COR-L47 (cell line): ENCODE data around the gene CYREN.

Source experiments
- DNase-seq: peaks from one replicate; lab custom pipeline; 2025; lab: John Stamatoyannopoulos, UW

Gene CYREN

DNA sequence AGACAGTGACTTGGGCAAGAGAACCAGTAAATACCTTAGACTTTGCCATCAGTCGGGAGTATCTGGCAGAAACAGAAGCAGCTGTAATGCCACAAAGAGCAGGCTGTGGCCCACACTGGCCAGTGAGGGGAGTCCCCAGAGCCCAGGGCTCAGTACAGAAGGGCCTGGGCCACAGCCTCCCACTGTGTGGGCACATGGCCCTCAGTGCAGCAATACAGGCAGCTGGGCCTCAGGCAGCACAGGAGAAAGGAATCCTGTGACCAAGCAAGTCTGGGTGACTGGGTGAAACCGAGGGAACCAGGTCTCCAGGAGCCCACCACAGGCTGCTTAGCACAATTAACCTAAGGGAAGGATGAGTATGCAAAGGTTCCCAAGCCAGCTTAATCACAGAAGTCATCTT is 26.8 kb upstream of the CYREN start:
- DNase-seq = no peak

- DNase-seq = no peak
These were observed 25.6 kb upstream of the CYREN start for GRCh38 chr7:135195968-135196629.

- DNase-seq = no peak
These were observed 24.6 kb upstream of the CYREN start for GRCh38 chr7:135195156-135195555.

DNA sequence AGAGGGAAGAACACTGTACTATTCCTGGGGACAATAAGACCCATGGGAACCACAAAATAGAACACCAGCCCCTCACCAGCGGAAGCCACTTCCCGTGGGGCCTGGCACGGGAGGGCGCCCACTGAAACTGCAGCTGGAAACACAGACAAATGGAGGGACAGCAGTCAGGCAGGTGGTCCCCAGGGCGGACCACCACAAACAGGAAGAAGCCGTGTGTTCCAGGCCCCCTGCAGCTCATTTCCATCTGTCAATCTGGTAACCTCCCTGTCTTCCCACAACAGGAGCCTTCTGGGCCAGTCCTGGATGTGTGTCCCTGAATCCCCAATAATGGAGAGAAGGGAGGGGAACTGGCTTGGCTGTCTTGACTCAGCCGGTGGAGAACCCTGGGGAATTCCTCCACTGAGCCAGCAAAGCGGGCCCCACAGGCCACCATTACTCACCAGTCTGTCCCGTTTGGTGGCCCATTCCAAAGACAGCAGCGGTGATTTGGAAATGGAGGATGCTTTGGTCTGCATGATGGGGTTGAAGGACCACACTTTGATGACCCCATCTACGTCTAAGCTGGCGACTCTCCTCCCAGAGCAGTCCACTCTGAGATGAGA is 24.1 kb upstream of the CYREN start:
- DNase-seq = no peak

DNA sequence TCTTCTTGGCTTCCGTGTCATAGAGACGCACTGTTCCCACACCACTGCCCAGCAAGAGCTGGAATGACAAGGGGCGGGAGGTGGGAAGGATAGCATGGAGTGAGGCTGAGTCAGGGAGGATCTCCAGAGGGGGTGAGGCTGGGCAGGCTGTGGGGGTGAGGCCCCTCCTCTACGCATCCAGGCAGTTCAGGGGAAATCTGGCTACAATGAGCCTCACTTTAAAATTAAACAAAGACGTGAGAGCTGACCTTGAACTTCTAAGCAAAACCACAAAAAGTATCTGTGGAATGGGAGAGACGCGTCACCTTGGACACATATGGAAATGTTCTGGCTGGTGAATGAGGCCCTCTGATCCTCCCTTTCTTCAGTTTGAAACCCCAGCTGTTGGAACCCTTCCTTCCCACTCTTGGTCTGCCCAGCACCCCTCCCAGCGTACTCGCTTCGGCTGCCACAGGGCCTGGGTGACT is 23.1 kb upstream of the CYREN start:
- DNase-seq = no peak

- no peak for DNase-seq
These were observed 22.5 kb upstream of the CYREN start for GRCh38 chr7:135192914-135193536.

DNA sequence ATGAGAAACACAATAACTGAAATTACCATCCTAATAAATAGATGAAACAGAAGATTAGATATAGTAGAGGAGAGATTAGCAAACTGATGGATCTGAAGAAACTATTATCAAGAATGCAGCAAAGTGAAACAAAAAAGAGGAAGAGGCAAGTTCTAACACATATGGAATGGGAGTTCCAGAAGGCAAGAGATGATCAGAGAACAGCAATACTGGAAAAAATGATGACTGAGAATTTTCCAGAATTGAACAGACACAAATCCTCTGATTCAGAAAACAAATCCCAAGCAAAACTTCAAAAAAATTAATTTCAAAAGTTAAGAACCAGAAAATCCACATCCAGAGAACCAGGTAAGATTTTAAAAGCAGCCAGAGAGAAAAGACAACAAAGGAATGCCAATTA is 20.2 kb upstream of the CYREN start:
- no peak for DNase-seq

DNA sequence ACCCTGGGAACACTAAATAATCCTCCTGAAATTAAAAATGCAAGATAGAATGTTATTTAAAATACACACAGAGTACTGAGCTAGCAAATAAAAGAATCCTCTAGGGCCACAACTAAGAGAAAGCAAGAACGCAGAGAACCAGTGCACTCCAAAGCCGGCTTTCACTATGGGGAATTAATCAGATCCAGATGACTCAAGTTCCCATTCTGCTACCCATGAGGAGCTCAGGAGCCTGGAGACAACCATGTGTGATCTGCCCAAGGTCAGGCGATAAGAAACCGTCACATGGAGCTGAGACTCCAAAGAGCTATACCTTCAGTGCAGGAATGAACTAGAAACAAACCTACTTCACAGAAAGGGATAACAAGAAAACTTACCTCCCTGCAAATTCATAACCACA is 19.5 kb upstream of the CYREN start:
- DNase-seq = no peak

GRCh38 chr7:135189221-135189662 is 18.7 kb upstream of the CYREN start:
- DNase-seq = no peak

DNA sequence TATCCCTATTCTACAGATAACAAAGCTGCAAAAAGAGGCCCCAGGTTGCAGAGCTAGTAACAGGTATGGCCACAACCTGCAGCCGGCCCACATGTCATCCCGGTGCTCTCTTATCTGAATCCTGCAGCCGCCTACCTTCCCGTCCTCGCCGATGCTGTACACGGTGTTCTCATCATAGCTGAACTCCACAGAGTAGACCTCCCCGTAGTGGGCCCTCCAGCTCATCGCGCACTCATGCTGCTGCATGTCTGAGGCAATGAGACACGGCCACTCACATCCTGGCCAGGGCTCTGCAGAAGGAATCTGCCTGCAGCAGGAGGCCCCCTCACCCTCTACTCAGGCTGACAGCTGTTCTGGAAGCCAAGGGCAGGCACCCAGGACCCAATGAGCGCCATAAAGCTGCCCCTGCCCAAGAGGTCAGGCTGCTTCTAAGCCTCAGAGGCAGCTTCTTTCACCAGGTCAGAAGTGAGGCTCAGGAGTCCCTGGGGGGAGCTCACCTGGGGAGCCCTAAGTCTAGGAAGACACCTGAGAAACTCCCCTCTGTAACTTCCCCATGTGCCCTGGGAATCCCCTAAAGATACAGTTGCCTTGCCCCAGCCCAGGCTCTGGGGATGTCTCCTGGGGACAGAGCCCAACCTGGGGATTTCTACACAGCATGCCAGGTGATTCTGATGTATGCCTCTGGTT is 17.9 kb upstream of the CYREN start:
- DNase-seq = no peak

- no peak for DNase-seq
These were observed 16.3 kb upstream of the CYREN start for GRCh38 chr7:135186841-135187253.

DNA sequence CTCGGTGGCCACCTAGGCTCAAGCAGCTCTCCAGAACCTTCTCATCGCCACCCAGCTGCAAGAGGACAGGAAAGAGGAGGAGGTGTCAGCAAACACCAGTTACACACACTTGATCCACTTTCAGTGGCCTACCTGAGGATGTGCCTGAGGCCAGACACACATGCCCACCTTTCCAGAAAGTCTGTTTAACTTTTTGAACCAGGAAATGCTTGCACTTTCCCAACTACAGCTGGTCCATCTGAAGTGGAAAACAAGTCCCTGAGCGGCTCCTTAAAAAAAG is 15.7 kb upstream of the CYREN start:
- DNase-seq = no peak

- DNase-seq = no peak
These were observed 15.2 kb upstream of the CYREN start for GRCh38 chr7:135185471-135186260.

GRCh38 chr7:135184254-135184841 is 13.8 kb upstream of the CYREN start:
- DNase-seq = no peak

DNA sequence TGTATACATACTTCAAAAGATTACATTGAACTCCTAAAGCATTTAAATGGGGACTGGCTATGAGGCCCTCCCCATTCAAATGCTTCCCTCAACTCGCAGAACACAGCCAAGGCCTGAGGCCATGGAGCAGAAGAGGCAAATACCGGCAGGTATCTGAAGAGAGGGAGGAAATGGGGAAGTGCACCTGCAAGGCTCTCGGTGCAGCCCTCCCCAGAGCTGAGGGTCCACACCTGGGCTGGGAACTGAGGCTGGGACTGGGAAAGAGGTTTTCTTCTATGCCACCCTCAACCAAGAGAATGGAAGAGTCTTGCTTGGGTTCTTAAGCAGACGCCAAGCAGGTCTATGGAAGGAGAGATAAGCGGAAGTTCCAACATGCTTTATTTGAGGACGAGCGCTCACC is 13.0 kb upstream of the CYREN start:
- DNase-seq = no peak

- no peak for DNase-seq
These were observed 11.6 kb upstream of the CYREN start for GRCh38 chr7:135181929-135182678.

GRCh38 chr7:135181261-135181928 is 10.9 kb upstream of the CYREN start:
- DNase-seq = no peak

DNA sequence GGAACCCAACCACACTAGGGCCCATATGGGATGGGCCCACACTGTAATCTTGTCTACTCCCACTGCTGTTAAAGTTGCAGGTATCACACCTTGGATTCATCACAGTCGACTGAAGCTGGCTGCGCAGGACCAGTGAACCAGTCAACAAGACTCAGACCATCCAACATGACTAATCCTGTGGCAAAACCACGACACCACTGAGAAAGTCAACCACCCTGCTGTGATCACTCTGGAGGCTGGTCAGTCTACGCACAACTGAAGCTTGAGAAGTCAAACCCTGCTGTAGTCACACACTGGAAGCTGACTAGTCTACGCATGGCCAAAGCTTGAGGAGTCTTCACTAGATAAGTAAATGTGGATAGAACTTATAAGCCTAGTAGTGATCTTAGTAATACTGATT is 9.6 kb upstream of the CYREN start:
- DNase-seq = no peak

DNA sequence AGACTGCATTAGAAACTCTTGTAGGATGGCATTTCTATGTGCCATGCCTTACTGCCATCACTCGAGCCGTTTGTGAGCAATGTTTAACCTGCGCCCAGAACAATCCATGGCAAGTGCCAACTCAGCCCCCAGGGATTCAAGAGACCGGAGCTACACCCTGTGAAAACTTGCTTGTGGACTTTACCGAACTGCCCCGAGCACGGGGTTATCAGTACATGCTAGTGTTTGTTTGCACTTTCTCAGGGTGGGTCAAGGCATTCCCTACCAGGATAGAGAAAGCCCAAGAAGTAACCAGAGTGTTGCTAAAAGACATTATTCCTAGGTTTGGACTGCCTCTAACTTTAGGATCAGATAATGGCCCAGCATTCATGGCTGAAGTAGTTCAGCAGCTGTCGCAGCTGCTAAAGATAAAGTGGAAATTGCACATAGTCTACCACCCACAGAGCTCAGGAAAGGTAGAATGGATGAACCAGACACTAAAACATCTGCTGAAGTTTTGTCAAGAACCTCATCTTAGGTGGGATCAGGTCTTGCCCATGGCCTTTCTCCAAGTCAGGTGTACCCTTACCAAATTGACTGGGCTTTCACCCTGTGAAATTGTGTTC is 8.9 kb upstream of the CYREN start:
- no peak for DNase-seq

GRCh38 chr7:135178364-135178763 is 7.9 kb upstream of the CYREN start:
- DNase-seq = no peak
